Activated T-cell treated with anti-CD3 and anti-CD28 coated beads for 4 hours (primary cell): ENCODE results near the gene AVL9.
"Not testable (repeated sequence)": the region's sequence is repeated elsewhere in the genome, so short reads cannot be mapped to it uniquely, and the experiment has no call there.

Experiments
- DNase-seq: peaks from one replicate; pipeline ENCODE4 v3.0.0-alpha.2; 2020

The AVL9 gene

DNA sequence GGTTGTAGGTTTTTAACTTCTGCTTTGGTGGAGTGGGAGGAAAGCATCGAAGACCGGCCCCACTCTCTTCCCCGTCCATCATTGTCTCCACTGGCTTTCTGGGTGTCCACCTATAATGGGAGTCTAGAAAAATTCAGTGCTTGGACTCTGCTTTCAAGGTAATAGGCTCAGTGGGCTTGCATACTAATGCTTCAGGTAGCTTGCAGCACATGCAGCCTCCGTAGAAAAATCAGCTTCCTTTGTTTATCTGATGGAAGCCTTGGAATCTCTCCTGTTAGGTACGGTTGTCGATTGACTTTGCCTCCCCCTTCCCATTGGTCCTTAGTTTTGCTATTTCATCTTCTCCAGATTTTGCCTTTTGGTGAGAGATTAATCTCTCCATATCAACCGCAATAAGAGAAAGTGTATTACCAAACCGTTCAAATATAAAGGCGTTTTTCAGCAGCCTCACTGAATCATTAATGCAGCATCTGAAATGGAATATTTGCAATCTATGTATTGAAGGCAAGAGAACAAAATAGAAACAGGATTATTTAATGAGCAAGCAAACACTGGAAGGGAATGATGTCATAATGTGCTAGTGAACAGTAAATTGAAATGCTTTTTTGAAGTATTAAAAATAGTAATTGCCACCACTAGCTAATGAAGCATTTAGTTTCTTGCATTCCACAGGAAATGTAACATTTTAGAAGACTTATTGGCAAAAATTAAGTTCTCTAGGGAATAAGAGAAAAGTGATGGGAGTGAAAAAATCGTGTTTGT lies 944 bp downstream of the AVL9 start:
- DNase-seq = no peak

DNA sequence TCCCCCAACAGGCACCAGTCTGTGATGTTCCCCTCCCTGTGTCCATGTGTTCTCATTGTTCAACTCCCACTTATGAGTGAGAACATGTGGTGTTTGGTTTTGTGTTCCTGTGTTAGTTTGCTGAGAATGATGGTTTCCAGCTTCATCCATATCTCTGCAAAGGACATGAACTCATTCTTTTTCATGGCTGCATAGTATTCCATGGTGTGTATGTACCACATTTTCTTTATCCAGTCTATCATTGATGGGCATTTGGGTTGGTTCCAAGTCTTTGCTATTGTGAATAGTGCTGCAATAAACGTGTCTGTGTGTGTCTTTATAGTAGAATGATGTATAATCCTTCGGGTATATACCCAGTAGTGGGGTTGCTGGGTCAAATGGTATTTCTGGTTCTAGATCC lies 4.5 kb downstream of the AVL9 start:
- not testable (repeated sequence) for DNase-seq

DNA sequence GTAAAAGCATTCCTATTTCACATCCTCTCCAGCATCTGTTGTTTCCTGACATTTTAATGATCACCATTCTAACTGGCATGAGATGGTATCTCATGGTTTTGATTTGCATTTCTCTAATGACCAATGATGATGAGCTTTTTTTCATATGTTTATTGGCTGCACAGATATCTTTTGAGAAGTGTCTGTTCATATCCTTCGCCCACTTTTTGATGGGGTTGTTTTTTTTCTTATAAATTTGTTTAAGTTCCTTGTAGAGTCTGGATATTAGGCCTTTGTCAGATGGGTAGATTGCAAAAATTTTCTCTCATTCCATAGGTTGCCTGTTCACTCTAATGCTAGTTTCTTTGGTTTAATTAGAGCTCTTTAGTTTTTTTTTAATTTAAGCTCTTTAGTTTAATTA lies 4.9 kb downstream of the AVL9 start:
- DNase-seq = not testable (repeated sequence)

DNA sequence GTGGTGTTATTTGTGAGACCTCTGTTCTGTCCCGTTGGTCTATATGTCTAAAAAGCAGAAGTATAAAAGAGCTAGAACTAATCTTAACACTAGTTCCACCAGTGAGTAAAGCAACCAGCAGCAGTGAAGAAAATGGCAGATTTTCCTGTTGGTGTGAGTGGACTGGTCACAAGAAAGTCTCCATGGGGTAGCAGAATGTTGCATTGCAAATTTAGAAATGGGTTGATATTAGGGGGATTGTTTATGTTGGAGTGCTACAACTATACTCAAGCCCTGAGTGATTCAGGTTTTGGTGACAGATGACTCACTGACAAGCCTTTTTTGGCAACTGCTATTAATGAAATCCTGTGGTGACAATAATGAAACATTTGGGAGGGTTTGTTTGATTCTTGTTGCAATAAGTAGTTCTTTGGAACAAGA lies 5.6 kb downstream of the AVL9 start:
- no peak for DNase-seq

DNA sequence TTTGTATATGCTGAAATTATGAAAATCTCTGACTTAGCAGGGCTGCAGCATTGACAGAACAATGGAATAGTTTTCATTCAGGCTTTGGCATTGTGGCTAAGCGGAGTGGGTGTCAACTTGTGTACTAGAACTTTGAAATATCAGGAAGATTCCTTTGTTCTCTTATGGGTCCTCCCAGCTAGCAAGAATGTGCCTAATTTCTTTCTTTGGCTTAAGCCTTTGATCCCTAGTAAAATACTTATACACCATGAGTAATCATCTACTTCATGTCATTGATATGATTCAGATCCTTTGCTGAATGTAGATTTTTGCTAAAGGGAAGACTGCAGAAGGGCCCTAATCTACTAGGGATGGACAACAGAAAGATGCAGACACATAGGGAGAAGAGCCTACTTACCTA lies 6.2 kb downstream of the AVL9 start:
- DNase-seq = no peak

DNA sequence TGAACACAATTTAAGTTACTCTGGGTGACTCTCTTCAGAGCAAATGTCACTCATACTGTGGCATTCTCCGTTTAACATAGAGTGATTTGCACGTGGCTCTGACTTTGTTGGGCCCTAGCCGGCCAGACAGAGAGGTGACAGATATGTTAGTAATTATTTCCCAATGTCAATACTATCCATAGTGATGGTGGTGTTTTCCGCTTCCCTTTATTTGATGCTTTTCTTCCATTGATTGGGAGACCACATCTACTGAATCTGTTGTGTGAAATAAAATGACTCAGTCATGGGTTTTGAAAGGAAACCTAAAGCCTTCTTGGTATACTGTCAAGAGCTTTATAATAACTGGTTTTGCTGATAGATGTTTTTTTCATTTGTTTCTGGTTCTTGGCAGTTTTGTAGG lies 7.4 kb downstream of the AVL9 start:
- DNase-seq = no peak

DNA sequence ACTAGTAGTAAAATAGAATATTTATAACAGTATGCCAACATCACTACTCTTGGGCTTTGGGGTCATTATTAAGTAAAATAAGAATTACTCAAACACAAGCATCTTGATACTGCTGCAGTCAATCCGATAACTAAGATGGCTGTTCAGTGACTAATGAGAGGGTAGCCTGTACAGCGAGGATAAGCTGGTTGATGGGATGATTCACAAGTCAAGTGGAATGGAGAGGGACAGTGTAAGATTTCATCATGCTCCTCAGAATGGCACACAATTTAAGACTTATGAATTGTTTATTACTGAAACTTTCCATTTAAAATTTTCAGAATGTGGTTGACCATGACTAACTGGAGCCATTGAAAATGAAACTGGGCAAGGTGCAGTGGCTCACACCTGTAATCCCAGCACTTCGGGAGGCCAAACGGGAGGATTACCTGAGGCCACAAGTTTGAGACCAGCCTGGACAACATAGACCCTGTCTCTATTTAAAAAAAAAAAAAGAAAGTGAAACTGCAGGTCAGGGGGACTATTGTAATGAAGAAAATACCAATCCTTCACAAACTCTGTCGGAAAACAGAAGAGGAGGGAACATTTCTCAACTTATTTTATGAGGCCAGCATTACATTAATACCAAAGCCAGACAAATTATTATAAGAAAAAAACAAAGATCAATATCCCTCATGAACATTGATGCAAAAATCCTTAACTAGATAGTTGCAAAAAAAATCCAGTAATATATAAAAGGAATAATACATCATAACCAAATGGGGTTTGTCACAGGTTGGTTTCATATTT lies 11.2 kb downstream of the AVL9 start:
- no peak for DNase-seq

DNA sequence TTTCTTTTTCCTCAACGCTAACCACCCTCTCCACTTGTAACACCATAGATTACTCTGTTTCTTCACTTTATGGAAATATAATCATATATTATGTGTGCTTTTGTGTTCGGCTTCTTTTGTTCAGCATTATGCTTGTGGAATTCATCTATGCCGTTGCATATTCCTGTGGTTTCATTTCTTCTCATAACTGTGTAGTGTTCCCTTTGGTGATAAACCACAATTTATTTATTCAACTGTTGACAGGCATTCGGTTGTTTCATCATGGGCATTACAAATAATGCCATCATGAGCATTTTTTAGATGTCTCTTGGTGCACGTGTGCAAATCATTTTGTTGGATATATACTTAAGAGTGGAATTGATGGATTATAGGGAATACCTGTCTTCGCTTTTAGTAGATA lies 12.1 kb downstream of the AVL9 start:
- no peak for DNase-seq

DNA sequence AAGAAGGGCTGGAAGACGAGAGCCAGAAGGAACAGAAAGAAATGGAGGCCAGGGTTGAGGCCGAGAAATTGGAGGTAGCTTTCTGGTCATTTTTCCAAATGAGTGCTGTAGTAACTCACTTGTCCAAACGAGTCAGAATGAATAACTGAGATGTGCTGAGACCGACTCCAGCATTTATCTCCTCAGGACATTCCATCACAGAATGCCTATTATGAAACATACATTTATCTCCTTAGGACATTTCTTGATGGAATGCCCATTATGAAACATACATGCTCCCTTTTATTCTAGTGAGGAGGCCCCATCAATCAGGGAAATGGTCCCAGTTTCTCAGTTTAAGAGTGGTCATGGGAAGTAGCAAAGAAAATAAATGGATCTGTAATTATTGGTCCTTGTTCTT lies 16.5 kb downstream of the AVL9 start:
- no peak for DNase-seq

DNA sequence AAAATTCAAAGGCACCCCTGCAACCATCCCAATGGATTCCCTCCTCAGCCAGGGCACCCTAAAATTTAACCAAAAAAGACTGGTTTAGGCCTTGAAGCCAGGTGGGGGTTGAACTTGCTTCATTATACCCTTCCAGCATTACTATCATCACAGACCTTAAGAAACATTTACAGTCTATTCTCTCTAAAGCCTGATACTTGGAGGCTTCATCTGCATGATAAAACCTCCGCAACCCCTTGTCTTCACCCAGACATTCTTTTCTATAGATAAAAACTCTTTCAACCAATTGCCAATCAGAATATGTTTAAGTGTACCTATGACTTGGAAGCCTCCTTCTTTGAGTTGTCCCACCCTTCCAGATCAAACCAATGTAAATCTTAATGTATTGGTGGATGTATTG lies 17.9 kb downstream of the AVL9 start:
- DNase-seq = no peak

DNA sequence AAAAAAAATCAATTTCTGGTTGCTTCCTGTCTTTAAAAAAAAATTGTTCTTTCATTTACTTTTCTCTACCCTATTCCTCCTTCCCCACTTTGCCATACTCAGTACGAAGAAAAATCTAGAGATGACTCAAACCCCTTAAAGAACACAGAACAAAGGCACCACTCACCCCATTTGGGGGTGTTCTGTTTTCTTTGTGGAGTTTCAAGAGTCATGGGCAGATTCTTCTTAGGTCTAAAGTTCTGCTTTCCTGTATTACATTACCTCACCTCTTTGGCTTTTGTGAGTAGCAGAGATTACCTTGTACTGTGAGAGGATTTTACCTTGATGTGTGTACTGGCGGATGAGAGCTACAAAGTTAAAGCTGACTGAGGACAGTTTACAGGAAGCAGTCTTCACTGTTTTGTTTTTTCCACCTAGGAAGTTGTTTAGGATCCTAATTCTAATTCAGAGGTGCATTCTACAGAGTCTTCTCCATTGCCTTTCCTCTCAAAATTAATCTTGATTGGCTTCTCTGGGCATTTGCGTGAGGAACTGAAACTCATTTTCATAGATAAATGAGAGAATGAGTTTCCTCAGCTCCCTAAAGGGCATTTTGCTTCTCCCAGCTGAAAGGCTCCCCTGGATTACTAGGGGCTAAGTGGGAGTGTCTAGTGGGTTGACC lies 20.7 kb downstream of the AVL9 start:
- no peak for DNase-seq

DNA sequence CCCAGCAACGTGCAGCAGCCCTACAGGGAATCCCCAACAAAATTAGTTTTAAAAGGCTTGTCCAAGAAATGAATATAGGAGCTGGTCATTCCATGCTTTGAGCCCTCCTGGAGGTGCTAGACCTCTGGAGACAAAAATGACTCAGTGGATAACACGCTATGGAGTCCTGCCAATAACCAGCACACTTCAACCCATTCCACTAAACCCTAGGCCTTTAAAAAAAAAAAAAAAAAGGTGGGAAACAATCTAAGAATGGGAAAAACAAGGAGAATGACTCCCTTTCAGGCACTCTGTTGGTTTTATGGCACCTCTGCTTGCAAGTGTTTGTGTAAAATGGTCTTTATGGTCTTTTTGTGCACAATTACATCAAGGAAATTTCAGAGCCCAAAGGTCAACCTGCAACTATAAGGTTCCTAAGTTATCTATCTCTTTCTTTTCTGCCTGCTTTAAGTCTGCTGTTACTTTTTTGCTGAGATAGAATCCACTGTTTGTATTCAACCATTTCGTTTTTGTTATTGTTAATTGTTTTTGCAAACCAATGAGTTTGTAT lies 21.3 kb downstream of the AVL9 start:
- no peak for DNase-seq

DNA sequence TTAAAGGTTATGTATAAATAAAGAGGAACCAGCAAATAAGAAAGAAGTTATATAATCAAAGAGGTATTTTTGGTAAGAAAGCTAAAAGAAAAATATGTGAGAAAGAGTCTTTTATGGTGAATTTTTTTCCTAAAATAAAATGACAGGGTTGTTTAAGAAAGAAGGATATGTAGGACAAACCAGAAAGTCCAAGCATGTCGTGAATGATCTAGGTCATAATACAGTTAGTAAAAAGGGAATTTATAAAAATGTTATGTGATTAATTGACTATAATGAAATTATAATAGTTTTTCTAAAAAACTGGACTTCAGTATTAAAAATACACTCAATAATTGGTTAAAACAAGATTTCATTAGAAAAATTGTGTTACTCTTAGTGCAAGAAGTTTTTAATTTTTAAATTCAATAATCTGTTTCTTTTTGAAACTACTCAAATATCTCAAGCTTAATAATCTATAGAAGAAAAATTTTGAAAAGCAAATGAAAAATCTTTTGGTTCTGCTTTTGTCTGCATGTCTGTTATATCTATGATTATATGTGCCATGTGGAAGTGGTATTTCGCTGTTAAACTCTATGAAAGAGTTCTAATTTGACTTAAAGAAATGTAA lies 23.3 kb downstream of the AVL9 start:
- DNase-seq = no peak

DNA sequence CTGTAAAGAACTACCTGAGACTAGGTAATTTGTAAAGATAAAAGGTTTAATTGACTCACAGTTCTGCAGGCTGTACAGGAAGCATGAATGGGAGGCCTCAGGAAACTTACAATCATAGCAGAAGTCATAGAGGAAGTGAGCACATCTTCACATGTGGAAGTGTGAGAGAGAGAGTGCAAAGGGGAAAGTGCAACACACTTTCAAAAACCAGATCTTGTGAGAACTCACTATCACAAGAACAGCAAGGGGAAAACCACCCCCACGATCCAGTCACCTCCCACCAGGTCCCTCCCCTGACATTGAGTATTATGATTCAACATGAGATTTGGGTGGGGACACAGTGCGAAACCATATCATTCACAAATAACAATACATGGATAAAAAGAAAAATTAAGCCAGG lies 24.5 kb downstream of the AVL9 start:
- no peak for DNase-seq

DNA sequence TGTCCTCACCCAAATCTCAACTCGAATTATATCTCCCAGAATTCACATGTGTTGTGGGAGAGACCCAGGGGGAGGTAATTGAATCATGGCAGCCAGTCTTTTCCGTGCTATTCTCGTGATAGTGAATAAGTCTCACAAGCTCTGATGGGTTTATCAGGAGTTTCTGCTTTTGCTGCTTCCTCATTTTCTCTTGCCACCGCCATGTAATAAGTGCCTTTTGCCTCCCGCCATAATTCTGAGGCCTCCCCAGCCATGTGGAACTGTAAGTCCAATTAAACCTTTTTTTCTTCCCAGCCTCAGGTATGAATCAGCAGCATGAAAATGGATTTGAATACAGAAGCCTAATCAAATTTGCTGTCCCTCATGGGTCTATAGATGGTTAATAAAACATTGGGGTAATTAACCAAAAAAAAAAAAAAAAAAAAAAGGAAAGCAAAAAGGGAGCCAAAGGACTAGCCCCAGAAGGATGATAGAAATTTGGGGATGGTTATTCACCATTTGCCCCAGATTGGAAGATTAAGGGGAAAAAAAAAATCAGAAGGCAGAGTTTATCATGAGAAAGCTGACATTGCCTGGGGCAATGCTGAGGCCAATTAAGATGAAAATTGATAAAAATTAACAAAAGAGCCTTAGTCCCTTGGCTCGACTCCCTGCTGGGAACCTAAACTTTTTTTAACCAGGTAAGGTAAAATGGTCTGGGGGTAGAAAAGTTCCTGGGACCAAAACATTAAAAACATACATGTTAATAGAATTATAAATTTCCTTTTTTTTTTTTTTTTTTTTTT lies 27.6 kb downstream of the AVL9 start:
- no peak for DNase-seq

DNA sequence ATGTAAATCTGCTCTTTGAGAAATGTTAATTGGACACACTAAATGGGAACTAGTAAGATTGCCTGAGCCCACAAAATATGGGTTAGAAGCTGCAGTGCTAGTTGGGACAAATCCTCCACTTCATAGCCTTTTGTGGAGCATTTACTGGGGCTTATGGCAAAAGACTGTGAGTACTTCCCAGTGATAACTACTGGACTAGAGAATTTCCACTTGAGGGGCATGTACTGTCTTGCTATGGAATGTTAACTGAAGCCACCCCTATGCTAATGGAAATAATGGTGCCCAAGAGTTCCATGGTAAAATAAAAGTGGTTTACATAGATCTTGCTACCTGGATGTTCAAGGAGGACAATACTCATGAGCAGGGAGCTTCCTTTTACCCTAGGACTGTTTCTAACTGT lies 29.3 kb downstream of the AVL9 start:
- no peak for DNase-seq

DNA sequence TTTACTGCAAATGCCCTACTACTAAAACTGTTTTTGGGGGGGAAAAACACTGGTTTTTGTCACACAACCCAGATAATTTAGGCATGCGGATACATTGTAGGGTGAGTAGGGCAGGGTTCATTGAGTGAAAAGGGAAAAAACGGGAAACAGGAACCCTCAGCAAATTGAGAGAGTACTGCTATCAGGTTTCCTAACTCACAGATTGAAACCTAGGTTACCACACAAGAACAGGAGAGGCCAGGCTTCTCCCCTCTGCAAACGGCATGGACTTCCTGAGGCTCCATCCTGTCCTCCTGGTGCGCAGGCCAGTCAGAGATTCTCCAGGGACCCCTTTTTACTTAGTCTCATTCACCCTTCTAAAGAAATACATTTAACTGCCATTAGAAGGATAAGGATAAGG lies 30.6 kb downstream of the AVL9 start:
- no peak for DNase-seq

DNA sequence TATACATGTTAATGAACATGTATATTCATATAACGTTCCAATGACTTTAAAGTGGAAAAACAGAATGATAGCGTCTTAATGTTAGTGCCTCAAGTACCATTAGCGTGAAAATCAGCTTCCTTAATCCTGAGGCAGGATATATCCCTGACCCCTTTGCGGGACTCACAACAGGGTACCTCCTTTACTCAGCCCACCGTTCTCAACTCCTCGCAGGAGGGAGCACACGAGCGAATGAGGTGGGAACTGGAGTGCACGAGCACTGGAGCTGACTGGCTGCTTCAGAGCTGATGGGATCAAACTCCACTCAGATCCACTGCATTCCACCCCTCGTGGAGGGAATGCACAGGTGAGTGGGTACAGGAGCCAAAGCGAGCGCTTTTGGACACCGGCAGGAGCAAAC lies 36.1 kb downstream of the AVL9 start:
- DNase-seq = no peak

DNA sequence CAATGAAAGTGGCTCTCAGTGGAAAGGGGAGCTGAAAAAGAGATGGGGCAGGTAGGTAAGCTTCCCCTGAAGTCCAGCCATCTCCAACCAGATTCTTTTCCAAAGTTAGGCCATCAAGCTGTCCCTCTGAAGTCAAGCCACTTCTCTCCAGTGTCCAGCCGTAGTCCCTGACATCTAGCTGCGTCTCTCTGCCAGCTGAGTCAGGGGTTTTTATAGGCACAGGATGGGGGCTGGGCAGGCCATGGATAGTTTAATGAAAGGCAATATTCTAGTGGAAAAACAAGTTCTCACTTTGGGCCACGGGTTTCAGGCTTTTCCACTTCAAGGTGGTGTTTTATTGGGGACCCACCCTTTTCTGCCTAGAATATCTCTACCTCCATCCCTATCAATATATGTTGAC lies 36.8 kb downstream of the AVL9 start:
- DNase-seq = no peak

DNA sequence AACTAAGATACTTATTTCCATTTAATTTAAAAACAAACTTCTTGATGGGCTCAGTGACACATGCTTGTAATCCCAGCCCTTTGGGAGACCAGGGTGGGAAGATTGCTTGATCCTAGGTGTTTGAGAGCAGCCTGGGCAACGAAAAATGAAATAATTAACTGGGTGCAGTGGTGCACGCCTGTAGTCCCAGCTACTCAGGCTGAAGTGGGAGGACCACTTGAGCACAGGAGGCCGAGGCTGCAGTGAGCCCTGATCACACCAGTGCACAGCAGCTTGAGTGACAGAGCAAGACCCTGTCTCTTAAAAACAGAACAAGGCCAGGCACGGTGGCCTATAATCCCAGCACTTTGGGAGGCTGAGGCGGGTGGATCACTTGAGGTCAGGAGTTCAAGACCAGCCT lies 37.4 kb downstream of the AVL9 start:
- DNase-seq = no peak

DNA sequence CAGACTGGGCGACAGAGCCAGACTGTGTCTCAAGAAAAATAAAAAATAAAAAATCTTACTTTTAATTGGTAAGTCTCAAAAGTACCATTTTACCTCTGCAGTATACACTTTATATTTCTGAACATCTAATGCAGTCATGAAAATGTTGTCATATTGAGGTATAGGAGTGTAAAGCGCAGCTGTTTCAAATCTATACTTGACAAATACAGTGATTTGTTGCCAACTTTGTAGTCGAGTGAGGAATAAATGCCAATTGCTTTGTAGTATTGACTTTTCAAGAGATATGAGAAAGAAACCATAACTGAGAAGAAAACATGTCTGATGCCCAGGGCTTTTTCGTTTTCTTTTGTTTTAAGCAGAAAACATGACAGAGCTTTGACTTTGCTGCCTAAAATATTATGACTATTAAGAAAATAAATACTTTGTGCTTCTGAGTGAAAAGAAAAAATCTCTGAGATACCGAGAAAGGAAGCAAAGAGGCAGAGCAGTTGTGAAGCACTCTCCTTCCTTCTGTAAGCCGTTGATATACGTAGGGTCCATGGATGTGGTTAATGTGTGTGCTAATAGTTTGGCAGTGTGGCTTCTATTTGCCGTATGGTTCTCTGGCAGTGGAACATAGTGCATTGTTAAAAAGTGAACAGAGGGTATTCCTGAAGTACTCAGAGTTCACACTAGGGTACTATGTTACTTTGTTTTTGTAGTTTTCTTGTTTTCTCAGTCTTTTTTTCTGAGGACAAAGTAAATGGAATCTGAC lies 38.2 kb downstream of the AVL9 start:
- DNase-seq = no peak
